Sigmoid colon (tissue), 4 donors: ENCODE results near the gene SORT1.

Experiments
- CTCF ChIP-seq, 4 experiments: fragments of 450-650 bp in 3 of 4; fragments of 200-600 bp in 1 of 4; IDR thresholded peaks; one replicate each; pipeline ENCODE4 v1.5.1; 2016 to 2019; ENCODE audit warnings: antibody characterized with exemption in 4 of 4, mild to moderate bottlenecking in 3 of 4, moderate library complexity in 2 of 4
- POLR2A ChIP-seq, 2 donors: fragments of 450-650 bp; IDR thresholded peaks; one replicate each; pipeline ENCODE4 v1.6.1; 2016; ENCODE audit warnings: antibody characterized with exemption in 2 of 2, mild to moderate bottlenecking in 2 of 2, moderate library complexity in 2 of 2
- POLR2AphosphoS5 ChIP-seq, 4 donors: sonication (generic); formaldehyde crosslinking; IDR thresholded peaks; one replicate each; pipeline ENCODE4 v1.6.1; 2017; ENCODE audit warnings: antibody characterized with exemption in 4 of 4

GRCh38 chr1:109365642-109366204 is 32.0 kb downstream of the SORT1 start:
- TF ChIP-seq CTCF (IDR thresholded peaks at IDR 0.05) (no peak), POLR2A (IDR thresholded peaks at IDR 0.05) (no peak), POLR2AphosphoS5 (IDR thresholded peaks at IDR 0.05) (no peak)
